ENCODE data around the gene JADE2. TPM values are rescaled to one million over a fixed set of nuclear protein-coding genes. Genes with fewer than 3 reads are reported as not detected.
"Not testable (repeated sequence)": the region's sequence is repeated elsewhere in the genome, so short reads cannot be mapped to it uniquely, and the experiment has no call there.

The JADE2 gene
- total RNA-seq, 1 donor from 2014 or later: 3.0 TPM

- no peak for DNase-seq (ENCODE audit: low spot score)
- H3K36me3 Mint-ChIP-seq (ENCODE audit: low read depth, unreplicated experiment): no peaks in the 10 kb centered on the region
- no peak overlapping the region for H3K4me3 Mint-ChIP-seq (ENCODE audit: unreplicated experiment)
- H3K27me3 Mint-ChIP-seq (ENCODE audit: unreplicated experiment): no peaks in the 10 kb centered on the region
- no peak for TF ChIP-seq CTCF (IDR thresholded peaks at IDR 0.05; ENCODE audit: unreplicated experiment)
- H3K9me3 Mint-ChIP-seq (ENCODE audit: unreplicated experiment): no peaks in the 10 kb centered on the region
- H3K27ac Mint-ChIP-seq (ENCODE audit: unreplicated experiment): no peak overlapping the region
- H3K4me1 Mint-ChIP-seq (ENCODE audit: unreplicated experiment): peaks cover 3% of the 10 kb centered on the region
These were observed 30.7 kb upstream of the JADE2 start for GRCh38 chr5:134494780-134495179.

GRCh38 chr5:134499905-134500304, 25.6 kb upstream of the JADE2 start:
- not testable (repeated sequence) for H3K27me3 Mint-ChIP-seq (ENCODE audit: unreplicated experiment); H3K36me3 Mint-ChIP-seq (ENCODE audit: low read depth, unreplicated experiment); H3K4me3 Mint-ChIP-seq (ENCODE audit: unreplicated experiment); DNase-seq (ENCODE audit: low spot score); H3K9me3 Mint-ChIP-seq (ENCODE audit: unreplicated experiment); H3K27ac Mint-ChIP-seq (ENCODE audit: unreplicated experiment)
- H3K4me1 Mint-ChIP-seq (ENCODE audit: unreplicated experiment): peaks cover 11% of the 10 kb centered on the region

GRCh38 chr5:134500699-134501430, 24.6 kb upstream of the JADE2 start:
- no peak for TF ChIP-seq CTCF (IDR thresholded peaks at IDR 0.05; ENCODE audit: unreplicated experiment)
- DNase-seq (ENCODE audit: low spot score): no peak
- Mint-ChIP-seq H3K4me3 (ENCODE audit: unreplicated experiment) (no peak overlapping the region), H3K4me1 (ENCODE audit: unreplicated experiment) (peaks cover 11% of the 10 kb centered on the region), H3K9me3 (ENCODE audit: unreplicated experiment) (no peaks in the 10 kb centered on the region), H3K27ac (ENCODE audit: unreplicated experiment) (no peak overlapping the region), H3K27me3 (ENCODE audit: unreplicated experiment) (peaks cover 4% of the 10 kb centered on the region), H3K36me3 (ENCODE audit: low read depth, unreplicated experiment) (no peaks in the 10 kb centered on the region)

- H3K4me3 Mint-ChIP-seq (ENCODE audit: unreplicated experiment): no peak overlapping the region
- H3K27me3 Mint-ChIP-seq (ENCODE audit: unreplicated experiment): peaks cover 4% of the 10 kb centered on the region
- no peak for DNase-seq (ENCODE audit: low spot score)
- no peak for TF ChIP-seq CTCF (IDR thresholded peaks at IDR 0.05; ENCODE audit: unreplicated experiment)
- H3K4me1 Mint-ChIP-seq (ENCODE audit: unreplicated experiment): peaks cover 11% of the 10 kb centered on the region
- H3K9me3 Mint-ChIP-seq (ENCODE audit: unreplicated experiment): no peaks in the 10 kb centered on the region
- no peaks in the 10 kb centered on the region for H3K36me3 Mint-ChIP-seq (ENCODE audit: low read depth, unreplicated experiment)
- H3K27ac Mint-ChIP-seq (ENCODE audit: unreplicated experiment): no peak overlapping the region
These were observed 23.2 kb upstream of the JADE2 start for GRCh38 chr5:134502259-134502658.

GRCh38 chr5:134503088-134503936, 22.2 kb upstream of the JADE2 start:
- Mint-ChIP-seq H3K9me3 (ENCODE audit: unreplicated experiment) (no peaks in the 10 kb centered on the region), H3K36me3 (ENCODE audit: low read depth, unreplicated experiment) (no peaks in the 10 kb centered on the region), H3K27ac (ENCODE audit: unreplicated experiment) (peak overlapping the region; percentile 52), H3K4me3 (ENCODE audit: unreplicated experiment) (no peak overlapping the region), H3K27me3 (ENCODE audit: unreplicated experiment) (peaks cover 4% of the 10 kb centered on the region), H3K4me1 (ENCODE audit: unreplicated experiment) (peaks cover 8% of the 10 kb centered on the region)
- no peak for TF ChIP-seq CTCF (IDR thresholded peaks at IDR 0.05; ENCODE audit: unreplicated experiment)
- DNase-seq (ENCODE audit: low spot score): peak; percentile 32

All from endothelial cell (in vitro differentiated cells).